ENCODE results near the gene ROBO1.

DNA sequence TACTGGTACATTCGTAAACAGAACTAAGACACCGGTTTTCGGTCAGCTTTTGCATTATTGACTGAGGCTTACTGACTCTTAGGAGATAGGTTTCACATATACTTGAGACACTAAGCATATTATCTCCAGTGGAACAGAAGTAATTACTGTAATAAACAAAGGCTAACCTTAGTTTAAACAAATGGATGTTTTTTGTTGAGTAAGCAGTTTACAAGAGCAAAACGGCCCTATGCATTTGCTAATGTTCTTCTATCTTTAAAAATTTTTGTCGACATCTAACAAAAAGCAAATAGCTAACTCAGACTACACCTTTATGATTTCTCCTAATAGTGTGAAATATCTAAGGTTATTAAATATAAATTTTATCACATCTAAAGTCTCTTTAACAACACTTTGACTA lies 664.5 kb downstream of the ROBO1 start:
- no peak for TF ChIP-seq EZH2 (IDR thresholded peaks at IDR 0.05; ENCODE audit: borderline replicate concordance, low read depth, low read length, severe bottlenecking)
- TF ChIP-seq CTCF (IDR thresholded peaks at IDR 0.05; ENCODE audit: borderline replicate concordance, extremely low read depth, low read length, poor library complexity, severe bottlenecking) = no peak
